A549 (cell line): ENCODE measurements around the gene ATP5F1D. TPM values are rescaled to one million over a fixed set of nuclear protein-coding genes. Genes with fewer than 3 reads are reported as not detected.
A peak's percentile ranks its signal among the peaks of the same experiment; 100 is the strongest.

Experiments used
- ATAC-seq, 2 experiments: fragments of 200-7000 bp in 1 of 2; fragments of >200 bp in 1 of 2; cut with Nextera tagmentation in 1 of 2; cut with Tn5 transposase in 1 of 2; 3 replicates each; pipeline versions ENCODE4 v1.8.0 to v1.9.1; 2018 to 2020; ENCODE audit warnings: mild to moderate bottlenecking in 1 of 2, moderate library complexity in 1 of 2
- CTCF ChIA-PET: fragments of 300-600 bp; sonication (Branson Sonifier 250); formaldehyde crosslinking; extraction: SDS; loops from one replicate; lab custom pipeline; 2021; ENCODE audit warnings: antibody characterized with exemption, inconsistent platforms; lab: Yijun Ruan, JAX
- POLR2A ChIA-PET: fragments of 350-600 bp; formaldehyde crosslinking; extraction: SDS; loops from one replicate; lab custom pipeline; 2021; ENCODE audit warnings: antibody characterized with exemption, inconsistent platforms; lab: Yijun Ruan, JAX
- DNase-seq, 2 experiments: peaks; one replicate each; pipeline versions ENCODE4 v3.0.0 to v3.0.0-alpha.2; 2011 to 2016; ENCODE audit warnings: low read depth in 1 of 2, low spot score in 1 of 2
- FAIRE-seq: peaks from 2 replicates; lab custom pipeline; 2011; peaks lifted over from hg19 to GRCh38; lab: Jason Lieb, UNC
- H3K27ac ChIP-seq, 2 experiments: fragments of >200 bp; sonication (Bioruptor Twin); formaldehyde crosslinking; 3 replicates each; pipeline ENCODE4 v1.5.1; 2016 to 2017
- H3K4me1 ChIP-seq: fragments of >200 bp; sonication (Bioruptor Twin); formaldehyde crosslinking; 3 replicates; pipeline ENCODE4 v1.6.1; 2016
- H3K4me2 ChIP-seq: fragments of >200 bp; sonication (Bioruptor Twin); formaldehyde crosslinking; 3 replicates; pipeline ENCODE4 v1.6.1; 2016
- H3K4me3 ChIP-seq: fragments of >200 bp; sonication (Bioruptor Twin); formaldehyde crosslinking; 3 replicates; pipeline ENCODE4 v1.5.1; 2016
- H3K9me3 ChIP-seq: fragments of >200 bp; sonication (Bioruptor Twin); formaldehyde crosslinking; 3 replicates; pipeline ENCODE4 v1.6.1; 2016
- ESRRA ChIP-seq: fragments of 150-350 bp; IDR thresholded peaks from 2 replicates; pipeline ENCODE4 v1.6.1; 2014; ENCODE audit warnings: mild to moderate bottlenecking, low read length, borderline replicate concordance
- HOXA7 ChIP-seq: fragments of 250-450 bp; sonication (Bioruptor Pico); IDR thresholded peaks from 2 replicates; pipeline ENCODE4 v1.5.0; 2020; ENCODE audit warnings: mild to moderate bottlenecking, moderate library complexity
- HOXB13 ChIP-seq: fragments of 250-450 bp; sonication (Bioruptor Pico); IDR thresholded peaks from 2 replicates; pipeline ENCODE4 v1.5.0; 2020; ENCODE audit warnings: low read depth, mild to moderate bottlenecking, moderate library complexity
- JUN ChIP-seq, 2 experiments: fragments of >200 bp; sonication (Bioruptor Twin); formaldehyde crosslinking; IDR thresholded peaks; 2 replicates in 1 of 2; 3 replicates in 1 of 2; pipeline ENCODE4 v1.6.1; 2016 to 2017
- MAX ChIP-seq: IDR thresholded peaks from 2 replicates; pipeline ENCODE4 v1.6.1; 2012
- POLR2AphosphoS2 ChIP-seq: conservative IDR thresholded peaks from 2 replicates; pipeline ENCODE4 v1.6.1; 2012; ENCODE audit warnings: low read length, improper control_type of control experiment, inconsistent platforms
- REST ChIP-seq: fragments of 200-600 bp; sonication (generic); IDR thresholded peaks from 2 replicates; pipeline ENCODE4 v1.6.1; 2016; ENCODE audit warnings: antibody characterized with exemption, mild to moderate bottlenecking, moderate library complexity
- WGBS: methylation state at CpG from one replicate; pipeline ENCODE4 v1.1.6; 2017; ENCODE audit errors: missing lambda C conversion rate; 5-methylcytosine and 5-hydroxymethylcytosine counted together
- polyA plus RNA-seq, 4 experiments: library from polyadenylated mRNA; depleted of rRNA in 3 of 4; stranded (reverse); fragments of >200 nt; fragmentation: RNase III in 1 of 4; extraction: RNeasy Plus Mini Kit Qiagen cat#74134 plus additional on column Dnase treatment in 1 of 4; gene quantifications; 2 replicates in 3 of 4; 3 replicates in 1 of 4; pipeline ENCODE4 v1.2.3, GENCODE V29; 2011 to 2017

The ATP5F1D gene
- polyA plus RNA-seq, 2 of the 4 experiments (the other 2 are of a cell fraction), result 28.7 to 96.9 TPM

GRCh38 chr19:1254081-1254527 is 12.6 kb downstream of the ATP5F1D start:
- FAIRE-seq, result no peak
- 68% methylated on average over 5 of the region's 37 CpGs for WGBS
- no peaks in the 10 kb centered on the region for H3K9me3 ChIP-seq
- peaks cover 55% of the 10 kb centered on the region for H3K4me1 ChIP-seq
- H3K4me2 ChIP-seq, result peak overlapping the region; percentile 100
- ChIA-PET CTCF (interaction anchor here (1.9 to 18.7 kb wide), 3 partner anchors 8 to 13 kb away, joined by 10 to 500 read pairs (median 107); partner anchors contain the start of genes ATP5F1D and CIRBP), POLR2A (interaction anchor here (0.6 to 5.0 kb wide), 4 partner anchors 7 to 44 kb away, joined by 7 to 62 read pairs (median 23); partner anchors contain the start of gene CIRBP)
- peak overlapping the region; percentile 97 for H3K4me3 ChIP-seq
- DNase-seq, result no peak
- no peak for ATAC-seq
- 0 out of 2 replicates have a peak, but pooled peaks have one; percentile 12 for TF ChIP-seq MAX
- TF ChIP-seq HOXA7 (CRISPR knock-in tag), result no peak
- peak overlapping the region; percentile 100 for H3K27ac ChIP-seq

- POLR2A ChIA-PET, result interaction anchor here (2.2 to 5.0 kb wide), 2 partner anchors 11 to 15 kb away, joined by 32 to 62 read pairs; partner anchors contain the start of gene CIRBP
- peaks cover 61% of the 10 kb centered on the region for H3K4me1 ChIP-seq
These were observed 13.1 kb downstream of the ATP5F1D start for GRCh38 chr19:1254530-1255185.

GRCh38 chr19:1255186-1256161 is 13.9 kb downstream of the ATP5F1D start:
- peak overlapping the region; percentile 97; the same call in 1 of the 3 replicates for H3K4me3 ChIP-seq
- peak overlapping the region; percentile 100 for H3K27ac ChIP-seq
- POLR2A ChIA-PET, result interaction anchor here (5.0 kb wide), 1 partner anchor 14 kb away, joined by 62 read pairs; the partner anchor contains the start of gene CIRBP
- H3K4me2 ChIP-seq, result peak overlapping the region; percentile 100
- 77% methylated on average over 7 of the region's 52 CpGs for WGBS
- ATAC-seq, result no peak
- no peak for FAIRE-seq
- no peaks in the 10 kb centered on the region for H3K9me3 ChIP-seq
- H3K4me1 ChIP-seq, result peaks cover 69% of the 10 kb centered on the region
- CTCF ChIA-PET, result interaction anchor here (1.0 to 18.7 kb wide), 4 partner anchors 12 to 147 kb away, joined by 3 to 500 read pairs (median 58); partner anchors contain the start of genes ATP5F1D and CIRBP
- TF ChIP-seq MAX (no peak), JUN (IDR thresholded peaks at IDR 0.05) (peak in 1 of 2 experiments; percentile 19; a peak in 1 of 5 replicates)
- TF ChIP-seq, all 56 proteins: peak for 1
- DNase-seq, result no peak

More at GRCh38 chr19:1254530-1255185, 13.1 kb downstream of the ATP5F1D start:
- TF ChIP-seq REST (no peak), HOXB13 (CRISPR knock-in tag) (no peak), ESRRA (0 out of 2 replicates have a peak, but pooled peaks have one; percentile 25), POLR2AphosphoS2 (peak; percentile 61; the same call in 1 of the 2 replicates)
- FAIRE-seq (no peak), DNase-seq (no peak), ATAC-seq (no peak)
- Histone ChIP-seq H3K4me3 (peak overlapping the region; percentile 97), H3K27ac (peak overlapping the region; percentile 100), H3K4me2 (peak overlapping the region; percentile 100), H3K9me3 (no peaks in the 10 kb centered on the region)
- 77% methylated on average over 7 of the region's 20 CpGs for WGBS
- CTCF ChIA-PET, result interaction anchor here (2.4 to 18.7 kb wide), 3 partner anchors 11 to 34 kb away, joined by 10 to 500 read pairs (median 107); partner anchors contain the start of genes ATP5F1D and CIRBP
